ENCODE data around the gene TUFT1. TPM values are rescaled to one million over a fixed set of nuclear protein-coding genes. Genes with fewer than 3 reads are reported as not detected.
A peak's percentile ranks its signal among the peaks of the same experiment; 100 is the strongest.

TUFT1 gene
- total and polyA plus RNA-seq, 9 of the 15 experiments (the other 6 are each of a cell fraction or from before 2014, with no cell fraction given) = 0.54 to 2.0 (median 1.7) TPM

DNA sequence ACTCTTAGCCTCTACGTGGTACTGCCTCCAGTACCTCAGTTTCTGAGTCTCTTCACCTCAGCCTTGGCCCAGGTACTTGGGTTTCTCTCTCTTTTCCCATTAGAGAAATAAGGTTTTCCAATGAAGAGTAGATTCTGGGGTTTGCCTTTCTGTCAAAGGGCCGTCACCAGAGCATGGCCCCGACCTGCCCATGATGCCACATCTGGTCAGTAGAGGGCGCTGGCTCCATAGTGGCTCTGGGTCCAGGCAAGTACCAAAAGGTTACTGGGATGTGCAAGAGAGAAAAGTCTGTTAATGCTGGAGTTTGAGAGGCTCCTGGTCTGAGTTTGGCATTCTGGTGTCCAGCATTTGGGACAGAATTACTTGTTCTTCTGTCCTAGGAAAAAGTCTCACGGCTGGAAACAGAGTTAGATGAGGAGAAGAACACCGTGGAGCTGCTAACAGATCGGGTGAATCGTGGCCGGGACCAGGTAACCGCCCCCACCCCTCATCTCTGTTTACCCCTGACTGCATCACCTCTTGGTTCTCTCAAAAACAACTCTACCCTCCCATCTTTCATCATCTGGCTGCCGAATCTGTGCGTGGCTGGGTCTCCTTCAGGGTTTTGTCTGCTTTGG, 5.3 kb upstream of the TUFT1 start (continued):
- TF ChIP-seq CSDE1 (IDR thresholded peaks at IDR 0.05) (no peak), KLF13 (tag; IDR thresholded peaks at IDR 0.05; ENCODE audit: borderline replicate concordance, low read depth) (no peak), CTBP1 (IDR thresholded peaks at IDR 0.05; ENCODE audit: borderline replicate concordance) (peak; percentile 44; the same call in 1 of the 2 replicates), MEIS2 (IDR thresholded peaks at IDR 0.05; ENCODE audit: partially characterized antibody) (peak; percentile 3), NCOA6 (IDR thresholded peaks at IDR 0.05) (no peak), JUND (IDR thresholded peaks at IDR 0.05; ENCODE audit: borderline replicate concordance, low read depth, low read length) (peak; percentile 54), JUND (tag; IDR thresholded peaks at IDR 0.05; ENCODE audit: borderline replicate concordance, low read depth, low read length) (no peak), CC2D1A (IDR thresholded peaks at IDR 0.05) (0 out of 2 replicates have a peak, but pooled peaks have one; percentile 55)
- TF ChIP-seq, protein P1, sequence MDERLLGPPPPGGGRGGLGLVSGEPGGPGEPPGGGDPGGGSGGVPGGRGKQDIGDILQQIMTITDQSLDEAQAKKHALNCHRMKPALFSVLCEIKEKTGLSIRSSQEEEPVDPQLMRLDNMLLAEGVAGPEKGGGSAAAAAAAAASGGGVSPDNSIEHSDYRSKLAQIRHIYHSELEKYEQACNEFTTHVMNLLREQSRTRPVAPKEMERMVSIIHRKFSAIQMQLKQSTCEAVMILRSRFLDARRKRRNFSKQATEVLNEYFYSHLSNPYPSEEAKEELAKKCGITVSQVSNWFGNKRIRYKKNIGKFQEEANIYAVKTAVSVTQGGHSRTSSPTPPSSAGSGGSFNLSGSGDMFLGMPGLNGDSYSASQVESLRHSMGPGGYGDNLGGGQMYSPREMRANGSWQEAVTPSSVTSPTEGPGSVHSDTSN (CRISPR knock-in tag; IDR thresholded peaks at IDR 0.05; ENCODE audit: low read depth) = no peak
- TF ChIP-seq, protein P1 (tag; conservative IDR thresholded peaks at IDR 0.05; ENCODE audit: low read depth) = 0 out of 2 replicates have a peak, but pooled peaks have one; percentile 11
- TF ChIP-seq, protein P2, sequence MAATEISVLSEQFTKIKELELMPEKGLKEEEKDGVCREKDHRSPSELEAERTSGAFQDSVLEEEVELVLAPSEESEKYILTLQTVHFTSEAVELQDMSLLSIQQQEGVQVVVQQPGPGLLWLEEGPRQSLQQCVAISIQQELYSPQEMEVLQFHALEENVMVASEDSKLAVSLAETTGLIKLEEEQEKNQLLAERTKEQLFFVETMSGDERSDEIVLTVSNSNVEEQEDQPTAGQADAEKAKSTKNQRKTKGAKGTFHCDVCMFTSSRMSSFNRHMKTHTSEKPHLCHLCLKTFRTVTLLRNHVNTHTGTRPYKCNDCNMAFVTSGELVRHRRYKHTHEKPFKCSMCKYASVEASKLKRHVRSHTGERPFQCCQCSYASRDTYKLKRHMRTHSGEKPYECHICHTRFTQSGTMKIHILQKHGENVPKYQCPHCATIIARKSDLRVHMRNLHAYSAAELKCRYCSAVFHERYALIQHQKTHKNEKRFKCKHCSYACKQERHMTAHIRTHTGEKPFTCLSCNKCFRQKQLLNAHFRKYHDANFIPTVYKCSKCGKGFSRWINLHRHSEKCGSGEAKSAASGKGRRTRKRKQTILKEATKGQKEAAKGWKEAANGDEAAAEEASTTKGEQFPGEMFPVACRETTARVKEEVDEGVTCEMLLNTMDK (IDR thresholded peaks at IDR 0.05; ENCODE audit: borderline replicate concordance, insufficient read depth, low read depth, low read length, poor library complexity, severe bottlenecking) = peak; percentile 13
- TF ChIP-seq, protein P3, sequence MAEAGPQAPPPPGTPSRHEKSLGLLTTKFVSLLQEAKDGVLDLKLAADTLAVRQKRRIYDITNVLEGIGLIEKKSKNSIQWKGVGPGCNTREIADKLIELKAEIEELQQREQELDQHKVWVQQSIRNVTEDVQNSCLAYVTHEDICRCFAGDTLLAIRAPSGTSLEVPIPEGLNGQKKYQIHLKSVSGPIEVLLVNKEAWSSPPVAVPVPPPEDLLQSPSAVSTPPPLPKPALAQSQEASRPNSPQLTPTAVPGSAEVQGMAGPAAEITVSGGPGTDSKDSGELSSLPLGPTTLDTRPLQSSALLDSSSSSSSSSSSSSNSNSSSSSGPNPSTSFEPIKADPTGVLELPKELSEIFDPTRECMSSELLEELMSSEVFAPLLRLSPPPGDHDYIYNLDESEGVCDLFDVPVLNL (CRISPR knock-in tag; IDR thresholded peaks at IDR 0.05; ENCODE audit: low read depth) = no peak
- TF ChIP-seq, protein P4, sequence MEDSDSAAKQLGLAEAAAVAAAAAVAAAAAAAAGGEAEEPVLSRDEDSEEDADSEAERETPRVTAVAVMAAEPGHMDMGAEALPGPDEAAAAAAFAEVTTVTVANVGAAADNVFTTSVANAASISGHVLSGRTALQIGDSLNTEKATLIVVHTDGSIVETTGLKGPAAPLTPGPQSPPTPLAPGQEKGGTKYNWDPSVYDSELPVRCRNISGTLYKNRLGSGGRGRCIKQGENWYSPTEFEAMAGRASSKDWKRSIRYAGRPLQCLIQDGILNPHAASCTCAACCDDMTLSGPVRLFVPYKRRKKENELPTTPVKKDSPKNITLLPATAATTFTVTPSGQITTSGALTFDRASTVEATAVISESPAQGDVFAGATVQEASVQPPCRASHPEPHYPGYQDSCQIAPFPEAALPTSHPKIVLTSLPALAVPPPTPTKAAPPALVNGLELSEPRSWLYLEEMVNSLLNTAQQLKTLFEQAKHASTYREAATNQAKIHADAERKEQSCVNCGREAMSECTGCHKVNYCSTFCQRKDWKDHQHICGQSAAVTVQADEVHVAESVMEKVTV (CRISPR knock-in tag; IDR thresholded peaks at IDR 0.05) = peak; percentile 69

All from K562 (cell line).